ENCODE data around the gene AXDND1. TPM values are rescaled to one million over a fixed set of nuclear protein-coding genes. Genes with fewer than 3 reads are reported as not detected.

Gene AXDND1
- total and polyA plus RNA-seq, 9 donors = 0.07 to 4.1 (median 0.17) TPM; not detected in 3

- 75 to 80% (median 78%) methylated on average over 8 of the region's 8 CpGs for WGBS, 3 donors
- Histone ChIP-seq H3K9me3 (no peaks in the 10 kb centered on the region), H3K27ac (no peak overlapping the region), H3K4me3 (no peak overlapping the region), H3K36me3 (no peaks in the 10 kb centered on the region), H3K4me1 (ENCODE audit: insufficient read depth) (no peaks in the 10 kb centered on the region), H3K27me3 (no peaks in the 10 kb centered on the region)
- intact Hi-C loops (cut with DNase I) = no loop called here
- TF ChIP-seq EP300 (IDR thresholded peaks at IDR 0.05) (no peak), CTCF (IDR thresholded peaks at IDR 0.05) (no peak), POLR2A (IDR thresholded peaks at IDR 0.05) (no peak)
- DNase-seq = no peak
Observed at GRCh38 chr1:179529482-179530195, 163.9 kb downstream of the AXDND1 start.

- Histone ChIP-seq H3K36me3 (no peaks in the 10 kb centered on the region), H3K9me3 (no peaks in the 10 kb centered on the region), H3K4me1 (ENCODE audit: insufficient read depth) (no peaks in the 10 kb centered on the region), H3K4me3 (no peak overlapping the region), H3K27me3 (no peaks in the 10 kb centered on the region), H3K27ac (no peak overlapping the region)
- no peak for DNase-seq
- 53 to 63% (median 59%) methylated on average over 1 of the region's 1 CpG for WGBS, 3 donors
- intact Hi-C loops (cut with DNase I) = no loop called here
- no peak for TF ChIP-seq CTCF (IDR thresholded peaks at IDR 0.05)
- TF ChIP-seq POLR2A (IDR thresholded peaks at IDR 0.05) = no peak
- TF ChIP-seq EP300 (IDR thresholded peaks at IDR 0.05) = no peak
Observed at GRCh38 chr1:179530352-179530751, 164.6 kb downstream of the AXDND1 start.

- intact Hi-C loops (cut with DNase I) = no loop called here
- WGBS, 3 donors = 54 to 66% (median 57%) methylated on average over 2 of the region's 2 CpGs
Observed at GRCh38 chr1:179541774-179542173, 176.0 kb downstream of the AXDND1 start.

GRCh38 chr1:179545321-179545720 lies 179.6 kb downstream of the AXDND1 start:
- Histone ChIP-seq H3K4me3 (no peak overlapping the region), H3K4me1 (ENCODE audit: insufficient read depth) (no peaks in the 10 kb centered on the region), H3K27ac (no peak overlapping the region), H3K9me3 (no peaks in the 10 kb centered on the region), H3K27me3 (no peaks in the 10 kb centered on the region), H3K36me3 (no peaks in the 10 kb centered on the region)
- WGBS, 3 donors = 5 to 11% (median 6%) methylated on average over 3 of the region's 3 CpGs
- intact Hi-C loops (cut with DNase I) = no loop called here
- no peak for DNase-seq
- TF ChIP-seq POLR2A (IDR thresholded peaks at IDR 0.05) = no peak
- no peak for TF ChIP-seq EP300 (IDR thresholded peaks at IDR 0.05)
- TF ChIP-seq CTCF (IDR thresholded peaks at IDR 0.05) = no peak

More at GRCh38 chr1:179541774-179542173, 176.0 kb downstream of the AXDND1 start:
- TF ChIP-seq CTCF (IDR thresholded peaks at IDR 0.05) (no peak), EP300 (IDR thresholded peaks at IDR 0.05) (no peak), POLR2A (IDR thresholded peaks at IDR 0.05) (no peak)
- no peak overlapping the region for H3K4me3 ChIP-seq
- H3K9me3 ChIP-seq = no peaks in the 10 kb centered on the region
- H3K27me3 ChIP-seq = no peaks in the 10 kb centered on the region
- H3K4me1 ChIP-seq (ENCODE audit: insufficient read depth) = no peaks in the 10 kb centered on the region
- H3K27ac ChIP-seq = no peak overlapping the region
- DNase-seq = no peak
- H3K36me3 ChIP-seq = no peaks in the 10 kb centered on the region

All from ovary (tissue), 9 donors.